Stomach smooth muscle (tissue), 2 donors: Measurements from ENCODE around the gene CYBA.
A peak's percentile ranks its signal among the peaks of the same experiment; 100 is the strongest.
"Not testable (repeated sequence)": the region's sequence is repeated elsewhere in the genome, so short reads cannot be mapped to it uniquely, and the experiment has no call there.

ENCODE experiments used
- H3K27ac ChIP-seq: one replicate; pipeline ENCODE4 v1.7.0; 2013; ENCODE audit warnings: mild to moderate bottlenecking, low read length, inconsistent platforms
- H3K27me3 ChIP-seq, 2 donors: one replicate each; pipeline ENCODE4 v1.7.0; 2013; ENCODE audit warnings: low read length in 2 of 2; ENCODE audit not compliant: insufficient read depth in 2 of 2, control insufficient read depth in 1 of 2
- H3K36me3 ChIP-seq, 2 donors: one replicate each; pipeline ENCODE4 v1.7.0; 2013; ENCODE audit warnings: low read length in 2 of 2; ENCODE audit not compliant: control insufficient read depth in 2 of 2, insufficient read depth in 2 of 2
- H3K4me1 ChIP-seq: one replicate; pipeline ENCODE4 v1.7.0; 2013; ENCODE audit warnings: low read length; ENCODE audit not compliant: control insufficient read depth, insufficient read depth
- H3K4me3 ChIP-seq, 2 donors: one replicate each; pipeline ENCODE4 v1.7.0; 2013; ENCODE audit warnings: low read length in 2 of 2
- H3K9ac ChIP-seq, 2 donors: one replicate each; pipeline ENCODE4 v1.7.0; 2013; ENCODE audit warnings: low read length in 2 of 2, mild to moderate bottlenecking in 1 of 2
- H3K9me3 ChIP-seq, 2 donors: one replicate each; pipeline ENCODE4 v1.7.0; 2013; ENCODE audit warnings: low read length in 2 of 2; ENCODE audit not compliant: control insufficient read depth in 2 of 2
- donor health status: healthy.
- donor health status: Pancreatic carcinoma.

Gene CYBA

DNA sequence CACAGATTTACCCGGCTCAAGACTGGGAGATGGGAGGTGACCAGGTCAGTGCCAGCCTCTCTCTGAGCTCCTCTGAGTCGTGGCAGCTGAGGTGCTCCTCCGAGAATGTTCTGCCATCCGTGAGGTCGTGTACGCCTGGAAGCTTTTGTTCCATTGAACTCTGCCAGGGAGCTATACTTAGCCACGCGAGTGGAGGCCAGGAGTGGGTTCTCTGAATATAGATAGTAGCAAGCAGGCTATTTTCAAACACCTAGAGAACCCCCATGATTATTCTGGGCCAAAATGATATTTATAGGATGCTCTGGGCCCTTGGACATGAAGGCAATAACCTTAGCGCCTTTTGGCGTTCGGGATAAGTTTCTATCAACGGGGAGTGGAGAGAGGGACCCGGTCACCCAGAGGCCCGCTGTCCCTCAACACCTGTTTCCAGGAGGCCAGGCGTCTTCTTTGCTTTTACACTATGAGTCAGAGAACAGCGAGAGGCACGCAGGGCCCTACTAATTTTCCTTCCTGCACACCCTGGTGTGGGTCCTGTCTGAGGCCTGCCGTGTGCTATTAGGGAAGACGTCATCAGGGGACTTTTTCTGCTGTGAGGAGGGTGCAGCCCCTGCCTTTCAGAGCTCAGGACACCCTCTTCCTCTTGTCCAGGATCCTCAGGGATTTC lies 23.0 kb upstream of the CYBA start:
- Histone ChIP-seq H3K9me3 (no peaks in the 10 kb centered on the region), H3K36me3 (peaks cover 0 to 2% of the 10 kb centered on the region in 2 donors), H3K4me3 (no peak overlapping the region), H3K27me3 (peaks cover 6 to 7% of the 10 kb centered on the region in 2 donors), H3K4me1 (no peaks in the 10 kb centered on the region), H3K9ac (no peak overlapping the region), H3K27ac (no peak overlapping the region)

- no peak overlapping the region for H3K27ac ChIP-seq
- peaks cover 0 to 1% of the 10 kb centered on the region in 2 donors for H3K27me3 ChIP-seq
- H3K36me3 ChIP-seq, result peaks cover 0 to 2% of the 10 kb centered on the region in 2 donors
- H3K4me3 ChIP-seq, result no peak overlapping the region
- H3K4me1 ChIP-seq, result no peaks in the 10 kb centered on the region
- no peak overlapping the region for H3K9ac ChIP-seq
- H3K9me3 ChIP-seq, result no peaks in the 10 kb centered on the region
Measured at GRCh38 chr16:88672776-88673175, 21.9 kb upstream of the CYBA start.

DNA sequence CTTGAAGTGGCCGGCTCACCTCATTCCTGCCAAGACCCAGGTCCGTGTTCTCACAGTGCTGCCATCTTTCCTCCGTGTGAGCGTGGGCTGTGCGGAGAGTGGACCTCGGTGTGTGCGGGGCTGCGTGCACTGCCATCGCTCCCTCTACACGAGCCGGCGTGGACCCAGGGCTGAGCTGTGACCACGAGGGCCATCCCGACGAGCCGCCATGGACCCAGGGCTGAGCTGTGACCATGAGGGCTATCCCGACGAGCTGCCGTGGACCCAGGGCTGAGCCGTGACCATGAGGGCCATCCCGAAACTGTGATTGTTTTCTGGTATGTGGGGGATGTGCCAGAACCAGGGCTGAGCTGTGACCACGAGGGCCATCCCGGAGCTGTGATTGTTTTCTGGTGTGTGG lies 21.0 kb upstream of the CYBA start:
- Histone ChIP-seq H3K27ac (no peak overlapping the region), H3K4me1 (no peaks in the 10 kb centered on the region), H3K4me3 (no peak overlapping the region), H3K9me3 (no peaks in the 10 kb centered on the region), H3K36me3 (peaks cover 0 to 2% of the 10 kb centered on the region in 2 donors), H3K27me3 (no peaks in the 10 kb centered on the region), H3K9ac (no peak overlapping the region)

- H3K36me3 ChIP-seq, result peaks cover 0 to 2% of the 10 kb centered on the region in 2 donors
- H3K4me1 ChIP-seq, result no peaks in the 10 kb centered on the region
- H3K27ac ChIP-seq, result no peak overlapping the region
- H3K27me3 ChIP-seq, result no peaks in the 10 kb centered on the region
- H3K4me3 ChIP-seq, result no peak overlapping the region
- H3K9ac ChIP-seq, result no peak overlapping the region
- no peaks in the 10 kb centered on the region for H3K9me3 ChIP-seq
Measured at GRCh38 chr16:88669980-88670379, 19.1 kb upstream of the CYBA start.

DNA sequence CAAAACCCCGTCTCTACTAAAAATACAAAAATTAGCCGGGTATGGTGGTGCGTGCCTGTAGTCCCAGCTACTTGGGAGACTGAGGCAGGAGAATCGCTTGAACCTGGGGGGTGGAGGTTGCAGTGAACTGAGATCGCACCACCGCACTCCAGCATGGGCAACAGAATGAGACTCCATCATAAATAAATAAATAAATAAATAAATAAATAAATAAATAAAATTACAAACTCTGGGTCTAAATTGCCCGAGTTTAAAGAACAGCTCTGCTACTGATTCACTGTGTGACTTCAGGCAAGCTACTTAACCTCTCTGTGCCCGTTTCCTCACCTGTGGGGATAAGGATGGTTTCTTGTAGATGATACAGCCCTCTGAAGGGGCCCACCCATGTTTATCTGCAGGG lies 18.6 kb upstream of the CYBA start:
- not testable (repeated sequence) for H3K27me3 ChIP-seq, H3K36me3 ChIP-seq, H3K27ac ChIP-seq, H3K4me3 ChIP-seq, H3K4me1 ChIP-seq, H3K9me3 ChIP-seq, H3K9ac ChIP-seq

GRCh38 chr16:88667461-88667860 lies 16.6 kb upstream of the CYBA start:
- H3K36me3 ChIP-seq, result no peaks in the 10 kb centered on the region
- no peaks in the 10 kb centered on the region for H3K27me3 ChIP-seq
- H3K9me3 ChIP-seq, result no peaks in the 10 kb centered on the region
- no peak overlapping the region for H3K27ac ChIP-seq
- H3K4me3 ChIP-seq, result no peak overlapping the region
- H3K9ac ChIP-seq, result no peak overlapping the region
- peaks cover 3% of the 10 kb centered on the region for H3K4me1 ChIP-seq

GRCh38 chr16:88665570-88665969 lies 14.7 kb upstream of the CYBA start:
- no peak overlapping the region for H3K27ac ChIP-seq
- peaks cover 10% of the 10 kb centered on the region for H3K4me1 ChIP-seq
- H3K9me3 ChIP-seq, result no peaks in the 10 kb centered on the region
- no peak overlapping the region for H3K4me3 ChIP-seq
- no peaks in the 10 kb centered on the region for H3K36me3 ChIP-seq
- H3K9ac ChIP-seq, result no peak overlapping the region
- no peaks in the 10 kb centered on the region for H3K27me3 ChIP-seq

GRCh38 chr16:88665148-88665547 lies 14.3 kb upstream of the CYBA start:
- Histone ChIP-seq H3K4me1 (peaks cover 10% of the 10 kb centered on the region), H3K27me3 (no peaks in the 10 kb centered on the region), H3K36me3 (no peaks in the 10 kb centered on the region), H3K9me3 (no peaks in the 10 kb centered on the region), H3K27ac (no peak overlapping the region), H3K9ac (no peak overlapping the region), H3K4me3 (no peak overlapping the region)

DNA sequence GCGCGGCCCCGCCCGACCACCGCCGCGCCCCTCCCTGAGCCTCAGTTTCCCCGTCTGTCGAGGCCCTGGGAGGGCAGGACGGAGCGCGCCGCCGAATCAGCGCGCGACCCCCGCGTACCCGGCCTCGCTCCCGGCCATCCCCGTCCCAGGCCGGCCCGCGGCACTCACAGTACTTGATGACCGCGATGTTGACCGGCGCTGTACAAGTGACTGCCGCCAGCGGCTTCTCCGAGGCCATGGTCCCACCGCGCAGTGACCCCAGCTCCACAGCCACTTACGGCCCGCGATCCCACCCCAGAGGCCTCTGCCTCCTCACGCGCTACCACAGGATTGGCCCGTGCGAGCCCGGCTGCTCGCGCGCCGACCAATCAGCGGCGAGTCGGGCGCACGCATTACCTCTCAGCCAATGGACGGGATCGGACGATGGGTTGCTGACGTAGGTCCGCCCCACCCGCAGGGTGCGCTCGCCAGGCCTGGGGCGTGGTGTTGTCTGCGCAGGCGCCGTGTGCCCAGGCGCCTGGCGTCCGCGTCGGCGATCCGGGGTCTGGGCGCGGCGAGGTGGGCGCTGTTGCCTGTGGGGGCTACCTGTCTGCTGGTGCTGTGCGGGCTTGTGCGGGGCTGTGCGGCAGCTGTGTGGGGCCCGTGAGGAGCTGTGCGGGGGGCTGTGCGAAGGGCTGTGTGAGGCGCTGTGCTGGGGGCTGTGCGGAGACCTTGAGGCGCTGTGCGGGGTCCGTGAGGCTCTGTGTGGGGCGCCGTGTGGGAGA lies 12.2 kb upstream of the CYBA start, which contains the start of gene MVD:
Gene MVD, minus strand, starts transcription at position 249 of the 764 bp plus-strand sequence. Its CDS starts 11 bp downstream, at position 238.
- Histone ChIP-seq H3K27me3 (no peaks in the 10 kb centered on the region), H3K27ac (peak within 1 kb of the TSS; percentile 46)

GRCh38 chr16:88662222-88662842 lies 11.5 kb upstream of the CYBA start:
- Histone ChIP-seq H3K27me3 (no peaks in the 10 kb centered on the region), H3K9me3 (no peaks in the 10 kb centered on the region), H3K4me3 (peak overlapping the region; percentile 85 to 89), H3K27ac (peak overlapping the region; percentile 46), H3K9ac (peak overlapping the region; percentile 81 to 86), H3K4me1 (peaks cover 10% of the 10 kb centered on the region), H3K36me3 (peaks cover 0 to 2% of the 10 kb centered on the region in 2 donors)

More for the DNA sequence above, 12.2 kb upstream of the CYBA start, which contains the start of gene MVD:
- Histone ChIP-seq H3K4me1 (peaks cover 10% of the 10 kb centered on the region), H3K9ac (peak within 1 kb of the TSS; percentile 81 to 86), H3K36me3 (peaks cover 0 to 2% of the 10 kb centered on the region in 2 donors), H3K4me3 (peak within 1 kb of the TSS; percentile 85 to 89), H3K9me3 (no peaks in the 10 kb centered on the region)
